ENCODE results near the gene TSPYL4.
A peak's percentile ranks its signal among the peaks of the same experiment; 100 is the strongest.

The TSPYL4 gene

DNA sequence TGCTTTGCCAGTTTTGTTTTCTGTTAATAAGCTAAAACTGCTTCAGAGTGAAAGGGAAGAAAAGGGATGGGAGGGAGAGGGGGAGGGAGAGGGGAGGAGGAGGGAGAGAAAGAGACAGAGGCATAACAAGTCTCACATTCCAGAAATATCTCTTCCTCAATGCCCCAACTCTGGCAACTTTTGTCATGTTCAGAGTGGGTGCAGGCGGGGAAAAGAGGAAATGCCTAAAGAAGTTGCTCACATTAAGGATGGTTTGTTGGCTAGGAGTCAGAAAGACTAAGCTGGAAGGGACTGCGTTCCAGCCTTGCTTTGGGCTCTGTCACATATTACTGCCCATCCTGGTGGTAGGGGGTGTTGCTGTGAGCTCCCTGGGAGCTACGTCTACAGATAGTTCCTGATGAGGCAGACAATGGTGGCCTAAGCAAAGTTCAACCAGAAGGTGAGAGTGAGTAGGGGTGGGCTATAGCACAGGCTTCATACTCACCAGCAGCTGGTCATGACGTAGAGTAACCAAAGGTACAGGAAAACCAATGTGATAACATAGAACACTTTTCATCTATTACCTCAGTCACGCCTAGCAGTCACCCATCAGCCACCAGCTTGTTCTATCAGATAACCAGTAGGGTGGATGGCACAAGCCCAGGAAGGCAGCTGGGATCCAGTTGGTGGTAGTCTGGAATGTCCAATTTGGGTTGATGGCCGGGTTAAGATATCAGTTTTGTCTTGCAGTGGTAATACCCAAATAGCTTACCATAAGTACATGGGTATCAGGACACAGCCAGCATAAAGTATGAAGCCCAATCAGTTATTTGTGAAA is 2.1 kb downstream of the TSPYL4 start:
- Histone ChIP-seq H3K9ac (ENCODE audit: low read depth, low read length, poor library complexity, severe bottlenecking) (peak overlapping the region; percentile 50), H3K79me2 (ENCODE audit: insufficient read depth, low read length) (peaks cover 54% of the 10 kb centered on the region), H3F3A (ENCODE audit: low read depth) (no peaks in the 10 kb centered on the region), H3K36me3 (ENCODE audit: insufficient read depth, low read length) (no peaks in the 10 kb centered on the region), H2AFZ (ENCODE audit: low read length) (no peak overlapping the region), H3K4me3 (ENCODE audit: low read length, poor library complexity, severe bottlenecking) (peak overlapping the region; percentile 83), H3K9me2 (replicated peaks; ENCODE audit: low read depth, low read length) (no peaks in the 10 kb centered on the region), H3K4me1 (ENCODE audit: insufficient read depth, low read length, poor library complexity, severe bottlenecking) (peaks cover 68% of the 10 kb centered on the region), H3K4me2 (ENCODE audit: low read depth, low read length, poor library complexity, severe bottlenecking) (peak overlapping the region; percentile 97), H3K9me3 (ENCODE audit: insufficient read depth, low read depth, low read length) (no peaks in the 10 kb centered on the region), H4K20me1 (ENCODE audit: insufficient read depth, low read length, poor library complexity, severe bottlenecking) (no peaks in the 10 kb centered on the region), H3K27me3 (ENCODE audit: insufficient read depth, low read length, poor library complexity, severe bottlenecking) (no peaks in the 10 kb centered on the region)
- TF ChIP-seq EZH2phosphoT487 (IDR thresholded peaks at IDR 0.05; ENCODE audit: borderline replicate concordance), result no peak
- TF ChIP-seq, protein P1, sequence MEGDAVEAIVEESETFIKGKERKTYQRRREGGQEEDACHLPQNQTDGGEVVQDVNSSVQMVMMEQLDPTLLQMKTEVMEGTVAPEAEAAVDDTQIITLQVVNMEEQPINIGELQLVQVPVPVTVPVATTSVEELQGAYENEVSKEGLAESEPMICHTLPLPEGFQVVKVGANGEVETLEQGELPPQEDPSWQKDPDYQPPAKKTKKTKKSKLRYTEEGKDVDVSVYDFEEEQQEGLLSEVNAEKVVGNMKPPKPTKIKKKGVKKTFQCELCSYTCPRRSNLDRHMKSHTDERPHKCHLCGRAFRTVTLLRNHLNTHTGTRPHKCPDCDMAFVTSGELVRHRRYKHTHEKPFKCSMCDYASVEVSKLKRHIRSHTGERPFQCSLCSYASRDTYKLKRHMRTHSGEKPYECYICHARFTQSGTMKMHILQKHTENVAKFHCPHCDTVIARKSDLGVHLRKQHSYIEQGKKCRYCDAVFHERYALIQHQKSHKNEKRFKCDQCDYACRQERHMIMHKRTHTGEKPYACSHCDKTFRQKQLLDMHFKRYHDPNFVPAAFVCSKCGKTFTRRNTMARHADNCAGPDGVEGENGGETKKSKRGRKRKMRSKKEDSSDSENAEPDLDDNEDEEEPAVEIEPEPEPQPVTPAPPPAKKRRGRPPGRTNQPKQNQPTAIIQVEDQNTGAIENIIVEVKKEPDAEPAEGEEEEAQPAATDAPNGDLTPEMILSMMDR (conservative IDR thresholded peaks at IDR 0.05; ENCODE audit: low read length), result no peak

DNA sequence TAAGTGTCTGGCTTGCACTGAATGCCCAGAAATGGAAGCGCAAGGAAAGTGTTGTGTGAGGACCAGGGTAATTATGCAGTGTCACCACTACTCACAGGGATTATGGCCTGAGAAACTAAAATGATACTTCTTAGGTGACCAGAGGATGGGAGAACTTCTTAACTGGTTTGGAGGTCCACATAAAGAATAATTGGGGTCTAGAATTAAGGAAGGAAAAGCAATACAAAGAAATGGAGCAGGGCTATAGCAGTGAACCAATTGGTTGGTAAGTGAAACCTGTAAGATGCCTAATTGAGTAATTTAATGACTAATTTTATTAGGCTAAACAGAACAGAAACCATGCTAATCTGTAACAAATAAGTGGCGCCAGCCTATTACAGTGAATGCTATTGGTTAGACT is 5.3 kb downstream of the TSPYL4 start:
- H3K9me3 ChIP-seq (ENCODE audit: insufficient read depth, low read depth, low read length), result no peaks in the 10 kb centered on the region
- no peak overlapping the region for H3K9ac ChIP-seq (ENCODE audit: low read depth, low read length, poor library complexity, severe bottlenecking)
- H2AFZ ChIP-seq (ENCODE audit: low read length), result no peak overlapping the region
- H3F3A ChIP-seq (ENCODE audit: low read depth), result no peaks in the 10 kb centered on the region
- peak overlapping the region; percentile 8 for H3K4me3 ChIP-seq (ENCODE audit: low read length, poor library complexity, severe bottlenecking)
- H3K27me3 ChIP-seq (ENCODE audit: insufficient read depth, low read length, poor library complexity, severe bottlenecking), result no peaks in the 10 kb centered on the region
- no peak for TF ChIP-seq EZH2phosphoT487 (IDR thresholded peaks at IDR 0.05; ENCODE audit: borderline replicate concordance)
- TF ChIP-seq, protein P1 (conservative IDR thresholded peaks at IDR 0.05; ENCODE audit: low read length), result no peak
- peak overlapping the region; percentile 97 for H3K4me2 ChIP-seq (ENCODE audit: low read depth, low read length, poor library complexity, severe bottlenecking)
- no peaks in the 10 kb centered on the region for H3K9me2 ChIP-seq (replicated peaks; ENCODE audit: low read depth, low read length)
- 0 out of 2 replicates have a peak, but pooled peaks cover 5% of the 10 kb centered on the region for H3K36me3 ChIP-seq (ENCODE audit: insufficient read depth, low read length)
- H3K79me2 ChIP-seq (ENCODE audit: insufficient read depth, low read length), result peaks cover 32% of the 10 kb centered on the region
- H4K20me1 ChIP-seq (ENCODE audit: insufficient read depth, low read length, poor library complexity, severe bottlenecking), result no peaks in the 10 kb centered on the region
- peaks cover 49% of the 10 kb centered on the region for H3K4me1 ChIP-seq (ENCODE audit: insufficient read depth, low read length, poor library complexity, severe bottlenecking)

DNA sequence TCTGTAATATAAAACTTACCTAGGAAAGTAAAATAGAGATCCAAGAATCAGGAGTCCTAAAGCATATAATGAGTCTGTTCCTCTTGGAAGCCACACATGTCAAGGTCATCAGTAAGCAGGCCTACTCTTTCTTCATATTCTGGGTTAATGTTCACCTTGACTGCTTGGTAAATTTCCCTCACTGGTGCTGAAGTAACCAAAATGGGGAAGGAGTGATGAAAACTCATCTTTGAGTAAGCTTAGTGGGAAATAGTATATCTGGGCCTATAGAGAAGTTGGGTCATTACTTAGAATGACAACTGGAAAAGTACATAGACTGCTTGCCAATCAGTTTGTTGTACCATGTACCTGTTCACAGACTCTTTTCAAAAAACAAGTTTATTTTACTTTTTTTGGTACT is 6.6 kb downstream of the TSPYL4 start:
- Histone ChIP-seq H3K9me2 (replicated peaks; ENCODE audit: low read depth, low read length) (no peaks in the 10 kb centered on the region), H3K27me3 (ENCODE audit: insufficient read depth, low read length, poor library complexity, severe bottlenecking) (no peaks in the 10 kb centered on the region), H3K4me2 (ENCODE audit: low read depth, low read length, poor library complexity, severe bottlenecking) (no peak overlapping the region), H3K36me3 (ENCODE audit: insufficient read depth, low read length) (0 out of 2 replicates have a peak, but pooled peaks cover 5% of the 10 kb centered on the region), H3K9ac (ENCODE audit: low read depth, low read length, poor library complexity, severe bottlenecking) (no peak overlapping the region), H3F3A (ENCODE audit: low read depth) (no peaks in the 10 kb centered on the region), H3K4me3 (ENCODE audit: low read length, poor library complexity, severe bottlenecking) (no peak overlapping the region), H3K4me1 (ENCODE audit: insufficient read depth, low read length, poor library complexity, severe bottlenecking) (peaks cover 37% of the 10 kb centered on the region), H3K79me2 (ENCODE audit: insufficient read depth, low read length) (peaks cover 19% of the 10 kb centered on the region), H3K9me3 (ENCODE audit: insufficient read depth, low read depth, low read length) (no peaks in the 10 kb centered on the region), H4K20me1 (ENCODE audit: insufficient read depth, low read length, poor library complexity, severe bottlenecking) (no peaks in the 10 kb centered on the region), H2AFZ (ENCODE audit: low read length) (no peak overlapping the region)
- no peak for TF ChIP-seq EZH2phosphoT487 (IDR thresholded peaks at IDR 0.05; ENCODE audit: borderline replicate concordance)
- TF ChIP-seq, protein P1 (conservative IDR thresholded peaks at IDR 0.05; ENCODE audit: low read length), result no peak

All from Loucy (cell line).